C4-2B (cell line): Measurements from ENCODE around the gene DMAP1.

Source experiments
- H3K27ac ChIP-seq: fragments of 450-650 bp; 2 replicates; pipeline ENCODE4 v1.5.1; 2017
- ZFX ChIP-seq: fragments of 450-650 bp; IDR thresholded peaks from 2 replicates; pipeline ENCODE4 v1.6.1; 2017
- TF ChIP-seq, protein P1 (sequence below): fragments of 450-650 bp; conservative IDR thresholded peaks from 2 replicates; pipeline ENCODE4 v1.5.1; 2017; ENCODE audit warnings: mild to moderate bottlenecking

Gene DMAP1

DNA sequence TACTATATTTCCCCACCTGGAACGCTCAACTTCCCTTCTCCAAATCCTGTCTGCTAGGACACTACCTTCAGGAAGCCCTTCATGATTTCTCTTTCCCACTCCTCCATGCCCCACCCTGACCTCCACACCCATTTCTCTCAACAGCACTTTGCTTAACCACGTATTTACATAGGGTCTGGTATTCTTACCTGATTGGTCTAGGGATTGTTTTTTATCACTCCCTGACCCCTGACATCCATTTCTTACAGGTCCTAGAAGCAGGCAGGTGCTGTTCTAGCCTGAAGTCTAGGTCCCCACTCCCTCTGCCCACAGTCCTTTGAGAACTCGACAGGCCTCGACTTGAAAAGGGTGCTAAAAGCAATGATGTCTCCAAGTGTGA lies 47.5 kb downstream of the DMAP1 start:
- no peak for TF ChIP-seq ZFX
- TF ChIP-seq, protein P1, sequence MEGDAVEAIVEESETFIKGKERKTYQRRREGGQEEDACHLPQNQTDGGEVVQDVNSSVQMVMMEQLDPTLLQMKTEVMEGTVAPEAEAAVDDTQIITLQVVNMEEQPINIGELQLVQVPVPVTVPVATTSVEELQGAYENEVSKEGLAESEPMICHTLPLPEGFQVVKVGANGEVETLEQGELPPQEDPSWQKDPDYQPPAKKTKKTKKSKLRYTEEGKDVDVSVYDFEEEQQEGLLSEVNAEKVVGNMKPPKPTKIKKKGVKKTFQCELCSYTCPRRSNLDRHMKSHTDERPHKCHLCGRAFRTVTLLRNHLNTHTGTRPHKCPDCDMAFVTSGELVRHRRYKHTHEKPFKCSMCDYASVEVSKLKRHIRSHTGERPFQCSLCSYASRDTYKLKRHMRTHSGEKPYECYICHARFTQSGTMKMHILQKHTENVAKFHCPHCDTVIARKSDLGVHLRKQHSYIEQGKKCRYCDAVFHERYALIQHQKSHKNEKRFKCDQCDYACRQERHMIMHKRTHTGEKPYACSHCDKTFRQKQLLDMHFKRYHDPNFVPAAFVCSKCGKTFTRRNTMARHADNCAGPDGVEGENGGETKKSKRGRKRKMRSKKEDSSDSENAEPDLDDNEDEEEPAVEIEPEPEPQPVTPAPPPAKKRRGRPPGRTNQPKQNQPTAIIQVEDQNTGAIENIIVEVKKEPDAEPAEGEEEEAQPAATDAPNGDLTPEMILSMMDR, result no peak
- H3K27ac ChIP-seq, result no peak overlapping the region

- TF ChIP-seq, protein P1, result no peak
- no peak for TF ChIP-seq ZFX
- no peak overlapping the region for H3K27ac ChIP-seq
Observed at GRCh38 chr1:44261171-44261817, 48.0 kb downstream of the DMAP1 start.

- TF ChIP-seq, protein P1, result no peak
- TF ChIP-seq ZFX, result no peak
- no peak overlapping the region for H3K27ac ChIP-seq
Observed at GRCh38 chr1:44261962-44262361, 48.7 kb downstream of the DMAP1 start.

- TF ChIP-seq ZFX, result no peak
- TF ChIP-seq, protein P1, result no peak
- no peak overlapping the region for H3K27ac ChIP-seq
Observed at GRCh38 chr1:44262414-44262813, 49.1 kb downstream of the DMAP1 start.

DNA sequence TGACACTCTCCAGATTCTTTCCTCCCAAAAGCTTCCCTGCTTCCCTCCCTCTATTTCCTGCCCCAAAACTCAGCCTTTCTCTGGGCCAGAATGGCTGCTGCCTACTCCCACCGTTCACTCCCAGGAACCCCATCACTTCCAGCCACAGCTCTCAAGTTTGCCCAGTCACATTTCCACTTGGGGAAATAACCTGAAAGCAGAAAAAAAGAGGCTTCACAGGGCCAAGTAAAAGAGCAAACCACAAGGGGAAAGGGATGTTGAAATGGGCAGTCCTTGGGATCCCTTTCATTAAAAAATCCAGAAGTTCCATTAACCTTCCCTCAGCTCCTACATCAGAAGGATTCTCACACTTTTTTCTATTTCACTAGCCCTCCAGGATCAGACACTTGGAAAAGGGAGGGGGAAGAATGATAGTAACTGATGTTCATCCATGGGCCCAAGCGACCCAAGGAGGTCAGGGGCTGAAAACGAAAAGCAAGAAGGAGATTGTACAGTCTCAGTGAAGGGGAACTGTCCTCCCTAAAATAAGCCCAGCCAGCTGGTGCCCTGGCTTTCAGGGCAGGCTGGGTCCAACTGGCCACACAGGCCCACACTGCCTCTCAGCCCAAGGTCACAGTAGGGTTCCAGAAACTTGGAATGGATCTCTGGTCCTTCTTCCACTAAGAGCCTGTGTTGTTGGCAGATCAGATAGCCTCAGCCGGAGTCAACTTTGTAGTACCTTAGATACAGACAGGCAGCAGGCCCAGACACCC lies 49.7 kb downstream of the DMAP1 start:
- no peak for TF ChIP-seq ZFX
- TF ChIP-seq, protein P1, result no peak
- H3K27ac ChIP-seq, result no peak overlapping the region

DNA sequence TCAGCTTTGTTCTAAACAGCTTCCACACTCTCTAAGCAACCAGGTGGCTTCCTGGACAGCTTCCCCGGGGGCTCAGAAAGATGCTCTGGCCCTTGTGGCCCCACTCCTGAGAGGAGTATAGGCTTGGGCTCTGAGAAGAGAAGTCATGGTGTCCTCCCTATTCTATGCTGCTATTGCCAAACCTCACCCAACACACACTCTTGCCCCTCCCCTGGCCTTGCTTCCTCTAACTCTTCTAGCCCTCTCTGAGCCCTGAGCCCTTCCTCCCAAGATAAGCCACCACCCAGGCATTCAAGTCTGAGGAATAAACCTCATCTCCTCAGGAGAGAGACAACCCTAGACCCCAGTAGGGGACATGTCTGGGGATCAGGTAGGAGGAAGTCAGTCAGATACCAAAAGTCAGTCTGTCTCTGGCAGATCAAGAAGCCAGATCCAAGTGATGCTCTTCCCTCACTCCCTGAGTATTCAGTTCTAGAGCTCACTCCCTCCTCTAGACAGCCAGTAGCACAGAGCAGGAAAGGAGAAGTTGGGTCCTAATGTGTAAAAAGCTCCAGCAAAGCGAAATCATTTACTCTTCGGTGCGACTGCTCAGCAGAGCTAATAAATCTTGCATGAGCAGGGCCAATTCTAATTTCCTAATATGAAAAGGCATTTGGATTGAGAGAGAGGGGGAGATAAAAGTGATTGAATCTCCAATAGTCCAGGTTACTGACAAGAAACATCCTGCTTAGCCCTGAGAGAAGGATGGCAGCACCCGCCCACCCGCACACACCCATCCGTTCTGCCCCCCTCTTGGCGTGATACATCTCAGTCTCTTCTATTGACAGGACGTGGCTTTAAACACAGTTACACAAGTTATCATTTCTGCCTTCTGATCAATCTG lies 50.5 kb downstream of the DMAP1 start:
- H3K27ac ChIP-seq, result no peak overlapping the region
- TF ChIP-seq, protein P1, result no peak
- no peak for TF ChIP-seq ZFX

- TF ChIP-seq, protein P1, result no peak
- no peak for TF ChIP-seq ZFX
- no peak overlapping the region for H3K27ac ChIP-seq
Observed at GRCh38 chr1:44264451-44264771, 51.1 kb downstream of the DMAP1 start.
